ENCODE data around the gene WDR90. TPM values are rescaled to one million over a fixed set of nuclear protein-coding genes. Genes with fewer than 3 reads are reported as not detected.

WDR90 gene
- 8.5 and 9.8 TPM in 2 replicates for total RNA-seq

DNA sequence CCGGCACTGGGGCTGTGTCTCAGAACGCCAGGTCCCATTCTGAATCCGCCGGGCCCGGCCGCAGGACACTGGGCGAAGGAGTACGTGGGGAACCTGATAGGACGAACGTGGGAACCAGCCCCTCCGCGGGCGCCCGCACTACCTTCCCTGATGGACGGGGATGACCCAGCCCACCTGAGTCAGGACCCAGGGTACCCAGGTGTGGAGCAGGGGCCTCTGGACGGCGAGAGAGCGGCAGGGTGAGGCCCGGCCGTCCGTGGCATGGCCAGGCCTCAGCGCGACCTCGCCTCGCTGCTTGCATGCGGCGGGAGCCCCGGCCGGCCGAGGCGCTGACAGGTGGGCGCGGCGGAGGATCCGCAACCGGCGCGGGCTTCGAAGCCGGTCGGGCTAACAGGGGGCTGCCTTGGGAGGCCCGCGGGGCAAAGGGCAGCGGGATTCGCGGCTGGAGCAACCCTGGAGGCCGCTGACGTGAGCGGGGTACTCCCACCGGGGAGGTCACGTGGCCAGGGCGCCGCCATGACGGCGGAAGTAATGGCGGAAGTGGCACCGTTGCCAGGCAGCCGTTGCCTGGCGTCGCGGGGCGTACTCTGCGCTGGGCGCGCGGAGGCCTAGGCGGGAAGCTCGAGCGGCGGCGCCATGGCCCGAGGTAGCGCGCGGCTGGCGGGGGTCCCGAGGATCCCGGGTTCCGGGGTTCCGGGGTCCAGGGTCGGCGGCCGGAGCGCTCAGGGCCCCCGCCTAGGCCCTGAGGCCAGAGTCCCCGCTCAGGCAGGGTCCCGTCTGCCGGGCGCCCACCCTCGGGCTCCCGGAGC lies at the start of gene WDR90:
TSS of gene WDR90 (plus strand) at position 585 of the 809 bp plus-strand sequence. CDS start at position 637, 52 bp downstream.

GRCh38 chr16:630815-631405 lies 18.3 kb upstream of the WDR90 start, which contains the start of gene WFIKKN1:
TSS of gene WFIKKN1 (plus strand) at chr16:630985. CDS start at chr16:631254, 269 bp downstream.

DNA sequence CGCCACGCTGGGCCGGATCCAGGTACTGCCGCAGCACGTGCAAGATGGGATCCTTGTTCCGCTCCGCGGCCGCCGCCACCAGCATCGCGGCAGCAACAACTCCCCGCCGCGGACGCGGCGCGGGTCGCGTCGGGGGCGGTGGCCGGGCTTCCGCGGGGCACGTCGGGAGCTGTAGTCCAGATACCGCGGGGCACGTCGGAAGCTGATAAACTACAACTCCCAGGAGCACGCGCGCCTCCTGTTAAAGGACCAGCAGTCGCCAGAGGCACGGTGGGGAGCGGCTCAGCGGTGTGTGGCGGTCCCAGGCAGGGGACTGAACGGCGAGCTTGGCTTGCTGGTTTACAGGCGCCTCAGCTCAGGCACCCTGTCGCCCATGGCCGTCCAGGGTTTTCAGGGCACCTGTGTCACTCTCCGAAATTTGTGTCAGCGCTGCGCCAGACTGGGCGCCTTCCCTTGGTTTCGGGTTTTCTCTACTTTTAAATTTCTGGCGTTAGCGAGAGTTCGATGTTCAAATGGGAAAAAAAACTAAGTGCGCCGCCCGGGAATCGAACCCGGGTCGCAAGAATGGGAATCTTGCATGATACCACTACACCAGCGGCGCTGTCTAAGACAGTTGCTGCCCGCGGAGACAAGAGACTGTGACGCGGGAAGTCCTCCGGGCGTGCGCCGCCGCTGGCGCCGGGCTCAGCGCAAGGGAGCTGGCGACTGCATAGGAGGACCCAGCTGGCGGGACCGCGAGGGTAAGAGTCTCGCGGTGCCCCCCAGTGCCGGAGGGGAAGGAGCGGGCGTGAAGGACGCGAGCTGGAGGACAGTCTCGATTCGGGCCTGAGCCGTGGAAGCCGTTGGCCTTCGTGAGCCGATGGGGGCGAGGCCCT lies 12.7 kb upstream of the WDR90 start, which contains the start of gene METTL26:
TSS of gene METTL26 (minus strand) at position 100 of the 875 bp plus-strand sequence. CDS start at position 85, 15 bp downstream.

DNA sequence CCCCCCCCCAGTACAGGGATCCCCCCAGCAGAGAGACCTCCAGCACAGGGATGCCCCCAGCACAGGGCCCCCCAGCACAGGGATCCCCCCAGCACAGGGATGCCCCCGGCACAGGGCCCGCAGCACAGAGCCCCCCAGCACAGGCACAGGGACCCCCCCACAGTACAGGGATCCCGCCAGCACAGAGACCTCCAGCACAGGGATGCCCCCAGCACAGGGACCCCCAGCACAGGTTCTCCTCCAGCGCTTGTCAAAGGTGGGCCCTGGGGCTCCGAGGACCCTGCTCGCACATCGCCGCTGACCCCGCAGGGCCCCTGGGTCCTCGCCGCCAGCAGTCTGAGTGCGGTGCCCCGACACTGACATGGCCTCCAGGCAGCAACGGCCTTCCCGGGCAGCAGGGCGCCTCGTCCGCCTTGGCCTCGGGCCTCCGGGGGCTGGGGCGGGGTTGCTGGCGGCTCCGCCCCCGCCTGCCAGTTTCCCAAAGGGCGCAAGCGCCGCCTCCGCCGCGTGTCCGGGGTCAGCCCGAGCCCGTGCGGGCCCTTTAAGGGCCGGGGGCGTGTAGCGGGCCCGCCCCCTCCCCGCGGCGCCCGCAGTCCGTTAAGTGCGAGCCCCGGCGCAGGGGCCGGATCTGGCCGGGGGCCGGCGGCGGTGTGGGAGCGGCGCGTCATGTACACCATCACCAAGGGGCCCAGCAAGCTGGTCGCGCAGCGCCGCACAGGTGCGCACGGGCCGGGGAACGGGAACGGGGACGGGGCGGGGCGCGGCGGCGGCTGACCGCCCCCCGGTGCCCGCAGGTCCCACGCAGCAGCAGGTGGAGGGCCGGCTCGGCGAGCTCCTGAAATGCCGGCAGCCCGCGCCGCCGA lies 7.6 kb upstream of the WDR90 start, which contains the start of gene MCRIP2:
TSS of gene MCRIP2 (plus strand) at position 503 of the 863 bp plus-strand sequence. CDS start at position 667, 164 bp downstream.

GRCh38 chr16:667780-668518 lies 18.8 kb downstream of the WDR90 start, which contains the start of gene RHOT2:
TSS of gene RHOT2 (plus strand) at chr16:668132. CDS start at chr16:668200, 68 bp downstream.

DNA sequence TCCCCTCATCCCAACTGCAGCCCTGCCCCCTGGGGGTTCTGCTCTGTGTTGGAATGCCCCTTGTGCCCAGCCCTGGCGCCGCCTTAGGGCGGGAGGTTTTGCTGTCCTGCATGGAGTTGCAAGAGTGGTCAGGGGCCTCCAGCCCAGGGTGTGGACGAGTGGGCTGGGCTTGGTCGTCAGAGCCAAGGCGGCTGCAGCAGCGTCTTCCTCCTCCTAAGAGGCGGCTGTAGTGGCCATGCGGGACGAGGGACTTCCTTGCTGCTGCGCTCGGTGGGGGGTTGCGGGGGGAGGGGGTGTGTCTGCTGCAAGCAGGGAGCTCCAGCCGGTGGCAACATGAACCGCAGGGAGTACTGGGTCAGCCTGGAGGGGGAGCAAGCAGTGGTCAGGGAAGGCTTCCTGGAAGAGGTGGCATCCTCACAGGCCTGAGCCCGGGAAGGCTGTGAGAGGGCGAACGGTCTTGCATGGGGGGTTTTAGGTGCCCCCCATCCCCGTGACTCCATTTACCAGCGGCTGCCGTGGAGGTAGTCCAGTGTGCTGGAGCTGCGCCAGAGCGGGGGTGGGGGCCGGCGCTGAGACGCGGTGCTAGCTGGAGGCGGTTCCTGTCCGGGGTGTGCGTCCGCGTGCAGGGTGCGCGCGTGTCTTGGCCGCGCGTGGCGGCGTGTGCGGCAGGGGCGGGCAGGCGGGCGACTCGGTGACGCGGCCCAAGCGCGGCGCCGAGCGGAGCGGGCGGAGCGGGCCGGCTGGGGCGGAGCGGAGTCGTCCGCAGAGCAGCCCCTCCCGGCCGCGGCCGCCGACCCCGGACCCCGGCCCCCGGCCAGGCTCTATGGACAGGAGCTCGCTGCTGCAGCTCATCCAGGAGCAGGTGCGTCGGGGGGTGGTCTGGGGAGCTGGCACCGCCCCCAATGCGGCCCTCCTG lies 26.1 kb downstream of the WDR90 start, which contains the start of gene RHBDL1:
TSS of gene RHBDL1 (plus strand) at position 704 of the 916 bp plus-strand sequence. CDS start at position 824, 120 bp downstream.

DNA sequence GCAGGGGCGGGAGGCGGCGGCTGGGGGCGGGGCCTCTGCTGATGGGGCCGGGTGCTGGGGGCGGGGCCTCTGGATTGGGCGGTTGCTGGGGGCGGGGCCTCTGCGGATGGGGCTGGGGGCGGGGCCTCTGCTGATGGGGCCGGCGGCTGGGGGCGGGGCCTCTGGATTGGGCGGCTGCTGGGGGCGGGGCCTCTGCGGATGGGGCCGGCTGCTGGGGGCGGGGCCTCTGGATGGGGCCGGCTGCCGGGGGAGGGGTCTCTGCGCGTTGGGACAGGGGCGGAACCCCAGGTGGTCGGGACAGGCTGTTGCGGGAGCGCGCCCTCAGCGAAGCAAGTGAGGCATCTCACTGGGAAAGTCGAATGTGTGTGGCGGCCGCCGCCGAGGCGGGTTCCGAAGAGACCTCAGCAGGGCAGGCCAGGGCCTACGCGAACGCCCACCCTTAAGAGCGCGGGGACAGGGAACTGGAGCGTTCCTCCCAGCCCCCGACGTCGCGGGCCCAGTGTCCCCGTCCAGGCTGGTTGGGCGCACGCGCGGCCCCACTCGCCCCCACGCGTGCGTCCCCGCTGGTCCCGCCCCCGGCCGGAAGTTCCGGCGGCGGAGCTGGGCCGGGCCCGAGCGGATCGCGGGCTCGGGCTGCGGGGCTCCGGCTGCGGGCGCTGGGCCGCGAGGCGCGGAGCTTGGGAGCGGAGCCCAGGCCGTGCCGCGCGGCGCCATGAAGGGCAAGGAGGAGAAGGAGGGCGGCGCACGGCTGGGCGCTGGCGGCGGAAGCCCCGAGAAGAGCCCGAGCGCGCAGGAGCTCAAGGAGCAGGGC lies 30.9 kb downstream of the WDR90 start, which contains the start of gene STUB1:
TSS of gene STUB1 (plus strand) at position 597 of the 811 bp plus-strand sequence. CDS start at position 713, 116 bp downstream.

DNA sequence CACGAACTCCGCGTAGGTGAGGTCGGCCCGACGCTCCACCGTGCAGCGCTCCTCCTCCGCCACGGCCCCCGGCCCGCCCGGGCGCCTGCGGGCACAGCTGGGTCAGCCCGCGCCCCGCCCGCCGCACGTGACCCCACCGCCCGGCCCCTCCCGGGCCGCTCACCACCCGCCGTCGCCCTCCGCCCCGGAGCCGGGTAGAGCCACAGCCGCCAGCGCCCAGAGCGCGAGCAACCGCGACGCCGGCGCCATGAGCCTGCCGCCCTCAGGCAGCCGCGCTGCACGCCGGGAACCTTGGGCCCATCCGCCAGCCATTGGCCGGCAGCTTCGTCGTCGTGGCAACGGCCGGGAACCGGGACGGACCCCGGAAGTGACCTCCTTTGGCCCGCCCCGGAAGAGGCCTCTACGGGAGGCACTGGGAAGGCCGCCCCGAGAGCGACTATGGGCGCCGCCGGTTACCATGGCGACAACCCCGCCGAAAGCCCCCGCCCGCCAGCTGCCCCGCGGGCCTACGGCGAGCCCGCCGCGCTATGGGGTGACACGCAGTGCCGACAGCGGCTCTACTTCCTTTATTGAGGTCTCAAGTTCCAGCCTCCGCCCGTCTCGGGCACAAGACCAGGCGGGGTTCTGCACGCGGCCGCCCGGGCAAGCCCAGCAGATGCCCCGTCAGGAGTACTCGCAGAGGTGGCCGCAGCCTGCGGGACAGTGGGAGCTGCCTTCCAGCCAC lies 35.1 kb downstream of the WDR90 start, which contains the start of gene JMJD8:
TSS of gene JMJD8 (minus strand) at position 264 of the 724 bp plus-strand sequence. CDS start at position 249, 15 bp downstream.

DNA sequence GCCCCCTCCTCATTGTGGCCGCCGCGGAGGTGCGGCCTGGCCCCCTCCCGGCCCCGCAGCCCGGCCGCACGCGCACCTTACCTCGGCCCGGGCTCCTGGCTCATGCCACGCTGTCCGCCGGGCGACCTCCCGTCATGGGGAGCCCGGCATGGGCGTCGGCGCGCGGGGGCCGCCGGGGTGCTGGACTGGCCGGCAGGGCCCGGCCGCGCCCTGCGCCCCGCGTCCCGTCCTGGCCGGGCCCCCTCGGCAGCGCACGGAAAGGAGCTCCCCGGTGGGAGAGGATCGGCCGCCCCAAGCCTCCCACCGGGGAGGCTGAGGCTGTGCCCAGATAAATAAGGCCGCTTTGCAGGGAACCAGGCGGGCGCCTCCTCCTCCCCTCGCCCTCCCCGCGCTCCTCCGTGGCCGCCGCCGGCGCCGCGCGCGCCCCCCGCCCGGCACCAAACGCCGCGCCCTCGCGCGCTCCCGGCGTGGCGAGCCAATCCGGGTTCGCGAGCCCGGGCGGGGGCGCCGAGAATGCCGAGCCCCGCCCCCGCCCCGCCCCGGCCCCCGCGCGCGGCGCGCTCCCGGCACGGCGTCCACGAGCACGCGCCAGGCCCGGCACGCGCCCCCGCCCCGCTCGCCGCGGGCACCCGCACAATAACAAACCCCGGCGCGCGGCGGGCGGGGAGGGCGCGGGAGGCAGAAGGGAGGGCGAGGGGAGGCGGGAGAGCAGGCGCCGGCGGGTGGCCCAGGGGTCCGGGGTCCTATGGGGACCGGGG lies 56.4 kb downstream of the WDR90 start, which contains the start of gene FBXL16:
TSS of gene FBXL16 (minus strand) at position 371 of the 758 bp plus-strand sequence. CDS start 8,396 bp downstream, outside the sequence.

DNA sequence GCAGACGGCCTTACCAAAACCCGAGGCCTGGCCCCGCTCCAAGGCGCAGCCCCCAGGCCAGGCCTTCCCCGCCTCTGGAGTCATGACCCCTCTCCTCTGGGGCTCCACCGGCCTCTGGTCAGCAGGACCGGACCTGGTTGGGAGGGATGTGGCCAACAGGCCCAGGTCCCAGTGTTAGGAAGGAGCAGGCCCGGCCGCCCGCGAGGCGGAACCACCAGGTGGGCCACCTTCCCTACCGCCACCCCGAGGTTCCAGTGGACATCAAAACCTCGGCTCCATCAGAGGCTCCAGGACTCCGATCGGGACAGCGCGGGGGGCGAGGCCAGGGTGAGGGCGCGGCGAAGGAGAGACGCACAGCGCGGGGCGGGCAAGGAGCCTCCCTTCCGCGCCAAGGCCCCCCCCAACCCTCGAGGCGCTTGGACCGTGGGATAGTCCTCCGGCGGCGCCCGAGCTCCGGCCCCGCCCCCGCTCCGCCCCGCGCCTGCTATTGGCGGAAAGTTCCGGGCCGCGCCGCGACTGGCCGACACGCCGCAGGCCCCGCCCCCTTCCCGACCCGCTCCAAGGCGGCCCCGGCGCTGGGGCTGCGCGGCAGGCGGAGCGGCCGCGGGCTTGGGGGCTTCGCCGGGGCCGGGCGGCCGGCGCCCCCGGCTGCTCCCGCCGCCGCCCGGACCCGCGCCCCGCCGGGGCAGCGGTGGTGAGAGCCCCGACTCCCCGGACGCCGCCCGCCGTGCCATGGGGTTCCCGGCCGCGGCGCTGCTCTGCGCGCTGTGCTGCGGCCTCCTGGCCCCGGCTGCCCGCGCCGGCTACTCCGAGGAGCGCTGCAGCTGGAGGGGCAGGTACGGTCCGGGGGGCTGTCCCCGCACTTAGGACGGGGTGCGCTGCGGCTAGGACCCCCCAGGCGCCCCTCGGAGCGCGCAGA lies 65.7 kb downstream of the WDR90 start, which contains the start of gene METRN:
TSS of gene METRN (plus strand) at position 561 of the 919 bp plus-strand sequence. CDS start at position 733, 172 bp downstream.

Other genes with a start within 250 kb of the WDR90 start
- 17.3 and 17.9 TPM in 2 replicates for gene DECR2, start 247.5 kb upstream of the WDR90 start, total RNA-seq
- gene RAB11FIP3, start 223.7 kb upstream of the WDR90 start, total RNA-seq = 12.2 and 19.1 TPM in 2 replicates
- 39.7 and 43.8 TPM in 2 replicates for gene CAPN15, start 121.7 kb upstream of the WDR90 start, total RNA-seq
- not detected in 2 replicates for gene PRR35, start 89.0 kb upstream of the WDR90 start, total RNA-seq
- 0.11 and 0.16 TPM in 2 replicates for gene NHLRC4, start 82.4 kb upstream of the WDR90 start, total RNA-seq
- 19.8 and 27.6 TPM in 2 replicates for gene PIGQ, start 79.4 kb upstream of the WDR90 start, total RNA-seq
- gene RAB40C, start 59.3 kb upstream of the WDR90 start, total RNA-seq = 18.1 and 19.2 TPM in 2 replicates
- 0.47 TPM in 1 of 2 replicates, not detected in the other for gene WFIKKN1, start 18.4 kb upstream of the WDR90 start, total RNA-seq
- gene METTL26, start 13.1 kb upstream of the WDR90 start, total RNA-seq = 161 and 174 TPM in 2 replicates
- 36.5 and 55.2 TPM in 2 replicates for gene MCRIP2, start 7.5 kb upstream of the WDR90 start, total RNA-seq
- 52.0 and 72.9 TPM in 2 replicates for gene RHOT2, start 18.8 kb downstream of the WDR90 start, total RNA-seq
- 5.1 and 9.8 TPM in 2 replicates for gene RHBDL1, start 26.3 kb downstream of the WDR90 start, total RNA-seq
- 216 and 264 TPM in 2 replicates for gene STUB1, start 31.0 kb downstream of the WDR90 start, total RNA-seq
- gene JMJD8, start 35.0 kb downstream of the WDR90 start, total RNA-seq = 35.5 and 58.9 TPM in 2 replicates
- gene WDR24, start 41.0 kb downstream of the WDR90 start, total RNA-seq = 9.1 and 9.4 TPM in 2 replicates
- gene FBXL16, start 56.4 kb downstream of the WDR90 start, total RNA-seq = 0.19 and 2.0 TPM in 2 replicates
- gene METRN, start 65.8 kb downstream of the WDR90 start, total RNA-seq = 119 and 198 TPM in 2 replicates
- 61.5 and 70.2 TPM in 2 replicates for gene ANTKMT, start 71.8 kb downstream of the WDR90 start, total RNA-seq
- 3.6 and 3.8 TPM in 2 replicates for gene CCDC78, start 77.1 kb downstream of the WDR90 start, total RNA-seq
- gene HAGHL, start 77.7 kb downstream of the WDR90 start, total RNA-seq = 18.9 and 26.2 TPM in 2 replicates
- 19.4 and 30.0 TPM in 2 replicates for gene CIAO3, start 91.6 kb downstream of the WDR90 start, total RNA-seq
- 0.78 and 3.8 TPM in 2 replicates for gene MSLN, start 111.4 kb downstream of the WDR90 start, total RNA-seq
- gene RPUSD1, start 139.0 kb downstream of the WDR90 start, total RNA-seq = 29.0 and 43.2 TPM in 2 replicates
- gene CHTF18, start 139.3 kb downstream of the WDR90 start, total RNA-seq = 23.5 and 26.5 TPM in 2 replicates
- gene GNG13, start 151.4 kb downstream of the WDR90 start, total RNA-seq = not detected in 2 replicates